ENCODE data around the gene HINT2.

Gene HINT2

GRCh38 chr9:35797311-35798109 lies 17.3 kb downstream of the HINT2 start:
- ChIA-PET CTCF (interaction anchor here (0.7 to 13.0 kb wide), 8 partner anchors 8 to 100 kb away, joined by 3 to 72 read pairs (median 8); partner anchors contain the start of genes HINT2 and SPAG8), POLR2A (interaction anchor here (0.5 kb wide), 1 partner anchor 1955 kb away, joined by 8 read pairs; no protein-coding TSS in a partner anchor)
- DNase-seq (ENCODE audit: extremely low spot score) = no peak
- TF ChIP-seq, protein P1, sequence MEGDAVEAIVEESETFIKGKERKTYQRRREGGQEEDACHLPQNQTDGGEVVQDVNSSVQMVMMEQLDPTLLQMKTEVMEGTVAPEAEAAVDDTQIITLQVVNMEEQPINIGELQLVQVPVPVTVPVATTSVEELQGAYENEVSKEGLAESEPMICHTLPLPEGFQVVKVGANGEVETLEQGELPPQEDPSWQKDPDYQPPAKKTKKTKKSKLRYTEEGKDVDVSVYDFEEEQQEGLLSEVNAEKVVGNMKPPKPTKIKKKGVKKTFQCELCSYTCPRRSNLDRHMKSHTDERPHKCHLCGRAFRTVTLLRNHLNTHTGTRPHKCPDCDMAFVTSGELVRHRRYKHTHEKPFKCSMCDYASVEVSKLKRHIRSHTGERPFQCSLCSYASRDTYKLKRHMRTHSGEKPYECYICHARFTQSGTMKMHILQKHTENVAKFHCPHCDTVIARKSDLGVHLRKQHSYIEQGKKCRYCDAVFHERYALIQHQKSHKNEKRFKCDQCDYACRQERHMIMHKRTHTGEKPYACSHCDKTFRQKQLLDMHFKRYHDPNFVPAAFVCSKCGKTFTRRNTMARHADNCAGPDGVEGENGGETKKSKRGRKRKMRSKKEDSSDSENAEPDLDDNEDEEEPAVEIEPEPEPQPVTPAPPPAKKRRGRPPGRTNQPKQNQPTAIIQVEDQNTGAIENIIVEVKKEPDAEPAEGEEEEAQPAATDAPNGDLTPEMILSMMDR (IDR thresholded peaks at IDR 0.05; ENCODE audit: control extremely low read depth, extremely low read depth, low read depth, missing control alignments) = no peak

- no peak for DNase-seq (ENCODE audit: extremely low spot score)
- ChIA-PET CTCF (interaction anchor here (3.3 to 7.0 kb wide), 2 partner anchors 16 to 30 kb away, joined by 12 to 47 read pairs; partner anchors contain the start of genes HINT2 and SPAG8), POLR2A (no interaction called here)
- TF ChIP-seq, protein P1 (IDR thresholded peaks at IDR 0.05; ENCODE audit: control extremely low read depth, extremely low read depth, low read depth, missing control alignments) = no peak
Observed at GRCh38 chr9:35795695-35796094, 19.1 kb downstream of the HINT2 start.

DNA sequence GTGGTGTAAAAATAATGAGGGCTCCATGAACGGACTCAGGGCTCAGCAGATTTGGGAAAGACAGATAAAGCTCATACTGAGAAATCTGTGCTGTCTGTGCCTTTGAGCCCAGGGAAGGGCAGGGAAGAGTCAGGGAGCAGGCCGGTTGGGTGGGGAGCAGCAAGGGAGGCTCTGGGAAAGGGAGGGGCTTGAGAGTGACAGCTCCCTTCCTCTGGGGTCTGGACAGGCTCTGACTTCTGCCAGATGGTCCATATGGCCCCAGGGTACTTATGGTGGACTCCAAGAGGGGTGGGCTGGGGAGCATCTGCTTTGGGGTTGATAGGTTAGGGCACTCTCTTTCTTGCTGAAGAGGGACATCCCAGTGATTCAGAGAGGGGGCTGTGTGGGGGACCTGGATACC lies 21.4 kb downstream of the HINT2 start:
- TF ChIP-seq, protein P1 (IDR thresholded peaks at IDR 0.05; ENCODE audit: control extremely low read depth, extremely low read depth, low read depth, missing control alignments) = no peak
- CTCF ChIA-PET = interaction anchor here (1.3 to 2.4 kb wide), 4 partner anchors 19 to 89 kb away, joined by 4 to 9 read pairs (median 8); partner anchors contain the start of gene SPAG8
- DNase-seq (ENCODE audit: extremely low spot score) = no peak
- POLR2A ChIA-PET = no interaction called here

GRCh38 chr9:35792826-35793225 lies 22.0 kb downstream of the HINT2 start:
- DNase-seq (ENCODE audit: extremely low spot score) = no peak
- POLR2A ChIA-PET = no interaction called here
- TF ChIP-seq, protein P1 (IDR thresholded peaks at IDR 0.05; ENCODE audit: control extremely low read depth, extremely low read depth, low read depth, missing control alignments) = no peak
- CTCF ChIA-PET = interaction anchor here (1.3 to 2.4 kb wide), 4 partner anchors 19 to 89 kb away, joined by 4 to 9 read pairs (median 8); partner anchors contain the start of gene SPAG8

GRCh38 chr9:35792024-35792813 lies 22.6 kb downstream of the HINT2 start:
- TF ChIP-seq, protein P1 (IDR thresholded peaks at IDR 0.05; ENCODE audit: control extremely low read depth, extremely low read depth, low read depth, missing control alignments) = no peak
- POLR2A ChIA-PET = no interaction called here
- CTCF ChIA-PET = interaction anchor here (1.3 to 2.4 kb wide), 5 partner anchors 20 to 90 kb away, joined by 4 to 11 read pairs (median 9); partner anchors contain the start of genes MSMP and SPAG8
- DNase-seq (ENCODE audit: extremely low spot score) = no peak

GRCh38 chr9:35791297-35791921 lies 23.4 kb downstream of the HINT2 start, which contains the start of gene NPR2:
TSS of gene NPR2 (plus strand) at chr9:35791591. CDS start at chr9:35792409, 818 bp downstream.
- TF ChIP-seq, protein P1 (IDR thresholded peaks at IDR 0.05; ENCODE audit: control extremely low read depth, extremely low read depth, low read depth, missing control alignments) = no peak
- no peak for DNase-seq (ENCODE audit: extremely low spot score)
- ChIA-PET CTCF (interaction anchor here (2.4 to 4.1 kb wide), 3 partner anchors 19 to 37 kb away, joined by 9 to 45 read pairs (median 11); partner anchors contain the start of gene MSMP), POLR2A (no interaction called here)

Measured in GM10248 (cell line).